ENCODE measurements around the gene GFPT1. TPM values are rescaled to one million over a fixed set of nuclear protein-coding genes. Genes with fewer than 3 reads are reported as not detected.

The GFPT1 gene
- total and polyA plus RNA-seq, 8 donors, result 4.1 to 107 (median 17.4) TPM

DNA sequence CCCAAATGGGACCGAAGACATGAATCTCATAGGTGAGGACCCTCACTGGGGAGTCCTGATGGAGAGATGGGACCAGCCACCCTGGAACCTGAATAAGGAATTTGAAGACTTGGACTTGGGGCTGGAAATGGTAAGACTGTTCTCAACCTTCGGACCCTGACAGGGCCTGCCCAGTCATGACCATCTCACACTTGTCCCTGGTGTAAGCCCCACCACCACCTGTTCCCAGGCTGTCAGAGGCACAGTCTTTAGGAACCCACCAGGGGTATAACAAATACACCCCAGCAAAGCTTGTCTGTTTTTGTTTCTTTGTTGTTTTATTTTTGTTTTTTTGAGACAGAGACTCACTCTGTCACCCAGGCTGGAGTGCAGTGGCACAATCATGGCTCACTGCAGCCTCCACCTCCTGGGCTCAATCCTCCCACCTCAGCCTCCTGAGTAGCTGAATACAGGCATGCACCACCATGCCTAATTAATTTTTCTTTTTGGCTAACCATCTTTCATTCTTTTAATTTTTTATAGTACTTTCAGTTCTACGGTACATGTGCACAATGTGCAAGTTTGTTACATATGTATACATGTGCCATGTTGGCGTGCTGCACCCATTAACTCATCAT is 106.1 kb downstream of the GFPT1 start:
- 93 to 99% (median 98%) methylated on average over 2 to 4 of the region's 4 CpGs for WGBS, 5 donors

DNA sequence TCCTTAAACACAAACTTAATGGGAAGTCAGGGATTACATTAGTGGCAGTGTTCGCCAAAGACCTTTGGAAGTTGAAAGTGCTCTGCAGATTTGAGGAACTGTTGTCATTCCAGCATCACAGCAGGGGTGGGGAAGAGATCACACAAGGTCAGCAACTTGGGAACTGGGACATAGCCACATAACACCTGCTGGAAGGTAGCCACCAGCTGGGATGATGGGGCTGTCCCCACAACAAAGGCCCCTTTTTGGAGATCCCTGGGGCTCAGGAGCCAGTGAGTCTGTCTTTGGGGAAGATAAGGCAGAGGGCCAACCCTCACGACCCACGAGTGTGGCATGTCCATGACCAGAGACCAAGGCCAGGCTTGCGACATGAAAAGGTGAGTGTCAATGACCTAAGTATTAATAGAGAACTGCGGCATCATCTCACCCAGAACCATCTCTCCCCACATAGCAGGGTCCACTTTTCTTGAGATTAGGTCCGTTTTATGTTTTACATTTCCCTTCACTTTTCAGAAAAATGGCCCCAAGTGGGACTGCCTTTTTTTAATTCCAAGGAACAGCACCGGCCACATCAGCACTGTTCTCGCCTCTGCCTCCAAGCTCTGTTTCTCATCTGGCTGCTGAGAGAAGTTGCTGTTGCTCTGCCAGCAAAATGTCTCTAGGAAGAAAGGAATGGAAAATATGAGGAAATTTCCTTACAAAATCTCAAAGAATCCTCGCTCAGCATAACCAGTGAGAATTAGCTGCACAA is 106.9 kb downstream of the GFPT1 start:
- no peak for TF ChIP-seq POLR2A (IDR thresholded peaks at IDR 0.05)
- no peak for TF ChIP-seq EP300 (IDR thresholded peaks at IDR 0.05)
- TF ChIP-seq POLR2AphosphoS5 (IDR thresholded peaks at IDR 0.05), result no peak
- TF ChIP-seq, protein P1, sequence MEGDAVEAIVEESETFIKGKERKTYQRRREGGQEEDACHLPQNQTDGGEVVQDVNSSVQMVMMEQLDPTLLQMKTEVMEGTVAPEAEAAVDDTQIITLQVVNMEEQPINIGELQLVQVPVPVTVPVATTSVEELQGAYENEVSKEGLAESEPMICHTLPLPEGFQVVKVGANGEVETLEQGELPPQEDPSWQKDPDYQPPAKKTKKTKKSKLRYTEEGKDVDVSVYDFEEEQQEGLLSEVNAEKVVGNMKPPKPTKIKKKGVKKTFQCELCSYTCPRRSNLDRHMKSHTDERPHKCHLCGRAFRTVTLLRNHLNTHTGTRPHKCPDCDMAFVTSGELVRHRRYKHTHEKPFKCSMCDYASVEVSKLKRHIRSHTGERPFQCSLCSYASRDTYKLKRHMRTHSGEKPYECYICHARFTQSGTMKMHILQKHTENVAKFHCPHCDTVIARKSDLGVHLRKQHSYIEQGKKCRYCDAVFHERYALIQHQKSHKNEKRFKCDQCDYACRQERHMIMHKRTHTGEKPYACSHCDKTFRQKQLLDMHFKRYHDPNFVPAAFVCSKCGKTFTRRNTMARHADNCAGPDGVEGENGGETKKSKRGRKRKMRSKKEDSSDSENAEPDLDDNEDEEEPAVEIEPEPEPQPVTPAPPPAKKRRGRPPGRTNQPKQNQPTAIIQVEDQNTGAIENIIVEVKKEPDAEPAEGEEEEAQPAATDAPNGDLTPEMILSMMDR (IDR thresholded peaks at IDR 0.05), result no peak
- intact Hi-C loops (cut with DNase I; ENCODE audit: low total_unique reads), result no loop called here
- H3K4me3 ChIP-seq, result no peak overlapping the region
- H3K27me3 ChIP-seq, result no peaks in the 10 kb centered on the region
- no peaks in the 10 kb centered on the region for H3K9me3 ChIP-seq
- no peaks in the 10 kb centered on the region for H3K4me1 ChIP-seq
- DNase-seq, result peak in 1 of 2 donors; percentile 53
- WGBS, 5 donors, result 74 to 84% (median 78%) methylated on average over 9 of the region's 9 CpGs
- H3K27ac ChIP-seq, result no peak overlapping the region
- no peaks in the 10 kb centered on the region for H3K36me3 ChIP-seq

More for the DNA sequence above, 106.1 kb downstream of the GFPT1 start:
- Histone ChIP-seq H3K27me3 (no peaks in the 10 kb centered on the region), H3K4me1 (peaks cover 0 to 7% (median 3%) of the 10 kb centered on the region in 4 donors), H3K4me3 (no peak overlapping the region), H3K27ac (no peak overlapping the region), H3K36me3 (no peaks in the 10 kb centered on the region), H3K9me3 (no peaks in the 10 kb centered on the region)
- DNase-seq, result no peak
- TF ChIP-seq POLR2AphosphoS5 (IDR thresholded peaks at IDR 0.05), result no peak
- TF ChIP-seq EP300 (IDR thresholded peaks at IDR 0.05), result no peak
- TF ChIP-seq, protein P1 (IDR thresholded peaks at IDR 0.05), result no peak
- no peak for TF ChIP-seq POLR2A (IDR thresholded peaks at IDR 0.05)
- intact Hi-C loops (cut with DNase I; ENCODE audit: low total_unique reads), result no loop called here

DNA sequence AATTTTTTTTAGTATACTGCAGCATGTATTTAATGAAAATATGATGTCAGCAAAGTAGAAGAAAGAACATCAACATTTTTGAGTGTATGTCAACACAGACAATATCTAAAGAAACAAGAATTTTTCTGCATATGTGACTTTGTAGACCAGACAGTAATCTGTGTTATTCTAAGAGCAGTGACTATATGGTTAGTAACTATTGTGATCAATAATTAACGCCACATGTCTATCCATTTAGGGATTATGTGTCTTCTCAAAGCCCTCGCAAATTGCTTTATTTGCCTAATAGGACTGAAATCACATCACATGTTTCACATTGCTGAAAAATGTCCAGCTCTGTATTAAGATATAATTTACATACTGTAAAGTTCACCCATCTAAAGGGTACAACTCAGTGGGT is 107.8 kb downstream of the GFPT1 start:
- H3K36me3 ChIP-seq, result no peaks in the 10 kb centered on the region
- no peaks in the 10 kb centered on the region for H3K27me3 ChIP-seq
- no peak overlapping the region for H3K4me3 ChIP-seq
- no peak overlapping the region for H3K27ac ChIP-seq
- intact Hi-C loops (cut with DNase I; ENCODE audit: low total_unique reads), result no loop called here
- 73 to 88% (median 85%) methylated on average over 2 of the region's 2 CpGs for WGBS, 5 donors
- no peak for DNase-seq
- H3K4me1 ChIP-seq, result no peaks in the 10 kb centered on the region
- H3K9me3 ChIP-seq, result no peaks in the 10 kb centered on the region
- TF ChIP-seq POLR2A (IDR thresholded peaks at IDR 0.05) (no peak), POLR2AphosphoS5 (IDR thresholded peaks at IDR 0.05) (no peak), EP300 (IDR thresholded peaks at IDR 0.05) (no peak)
- TF ChIP-seq, protein P1 (IDR thresholded peaks at IDR 0.05), result no peak

DNA sequence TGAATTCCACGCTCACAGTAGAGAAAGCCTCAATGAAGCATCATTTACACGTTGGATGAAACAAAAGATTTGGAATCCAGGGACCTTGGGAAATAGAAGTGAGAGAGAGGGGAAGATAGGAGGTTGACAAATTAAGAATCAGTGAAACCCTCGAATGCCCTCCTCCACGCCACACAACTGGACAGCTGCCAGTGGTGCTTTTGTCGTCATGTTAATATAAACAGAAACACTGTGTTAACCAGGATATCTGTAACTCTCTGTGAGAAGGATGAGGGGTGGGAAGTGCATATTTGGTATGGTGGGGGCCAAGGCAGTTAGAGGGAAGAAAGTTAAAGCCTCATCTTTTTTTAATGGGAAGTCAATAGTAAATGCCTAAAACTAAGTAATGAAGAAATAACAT is 108.7 kb downstream of the GFPT1 start:
- TF ChIP-seq, protein P1 (IDR thresholded peaks at IDR 0.05), result no peak
- TF ChIP-seq POLR2A (IDR thresholded peaks at IDR 0.05) (no peak), EP300 (IDR thresholded peaks at IDR 0.05) (no peak), POLR2AphosphoS5 (IDR thresholded peaks at IDR 0.05) (no peak)
- Histone ChIP-seq H3K27ac (no peak overlapping the region), H3K27me3 (no peaks in the 10 kb centered on the region), H3K9me3 (no peaks in the 10 kb centered on the region), H3K36me3 (no peaks in the 10 kb centered on the region), H3K4me1 (no peaks in the 10 kb centered on the region), H3K4me3 (no peak overlapping the region)
- 40 to 54% (median 41%) methylated on average over 5 of the region's 5 CpGs for WGBS, 5 donors
- DNase-seq, result no peak
- intact Hi-C loops (cut with DNase I; ENCODE audit: low total_unique reads), result no loop called here

Data from stomach (tissue), 9 donors.